Amniotic stem cell (primary cell): ENCODE data around the gene ZNF423.

ENCODE experiments used
- DNase-seq: peaks from one replicate; lab custom pipeline; 2025; lab: John Stamatoyannopoulos, UW

Gene ZNF423

GRCh38 chr16:49600536-49600935 is 255.4 kb downstream of the ZNF423 start:
- no peak for DNase-seq

GRCh38 chr16:49599704-49600103 is 256.2 kb downstream of the ZNF423 start:
- no peak for DNase-seq

GRCh38 chr16:49599281-49599680 is 256.6 kb downstream of the ZNF423 start:
- no peak for DNase-seq

GRCh38 chr16:49598383-49599170 is 257.3 kb downstream of the ZNF423 start:
- no peak for DNase-seq

DNA sequence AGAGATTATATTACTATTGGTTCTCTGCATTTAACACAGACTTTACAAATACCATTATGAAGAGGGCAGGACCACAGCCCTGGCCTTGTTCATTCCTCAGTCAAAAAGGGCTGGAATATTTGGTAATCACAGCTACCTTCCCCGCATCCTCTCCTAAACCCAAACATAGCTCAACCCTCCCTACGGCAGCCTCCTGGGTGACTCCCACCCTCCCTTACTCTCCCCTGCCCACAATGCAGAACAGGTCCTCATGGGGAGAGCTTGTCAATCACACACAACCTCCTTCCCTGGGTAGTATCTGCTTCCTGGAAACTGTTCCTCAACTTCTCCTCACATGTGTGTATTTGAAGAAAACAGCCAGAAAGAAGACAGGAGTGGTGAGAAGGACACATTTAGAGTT is 258.1 kb downstream of the ZNF423 start:
- no peak for DNase-seq

DNA sequence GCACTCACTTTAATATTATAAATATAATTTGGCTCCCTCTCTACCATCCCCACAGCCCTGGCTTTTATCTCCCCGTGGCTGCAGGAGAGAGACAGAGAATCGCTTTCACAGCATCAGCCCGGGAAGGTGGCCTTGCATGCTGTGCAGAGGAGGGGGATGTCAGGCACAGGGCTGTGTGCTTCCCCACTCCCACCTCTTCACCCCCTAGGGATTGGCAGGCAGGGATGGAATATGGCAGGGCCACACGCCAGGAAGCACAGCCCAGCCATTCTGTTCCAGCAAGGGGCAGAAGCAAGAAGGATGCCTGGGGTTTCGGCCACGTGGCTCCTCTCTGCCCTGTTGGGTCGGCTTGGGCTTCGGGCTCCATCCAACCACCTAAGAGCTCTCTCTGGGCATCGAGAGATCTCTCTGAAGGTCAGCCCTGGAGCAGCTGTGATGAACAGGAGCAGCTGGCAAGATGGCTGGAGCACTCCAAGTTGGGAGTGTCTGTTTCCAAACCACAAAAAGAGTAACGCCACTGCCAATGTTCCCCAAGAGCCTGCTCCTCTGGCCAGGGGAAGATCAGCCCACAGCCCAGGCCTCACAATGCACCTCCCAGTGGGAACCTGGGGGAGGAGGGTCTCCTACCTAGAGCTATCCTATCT is 259.1 kb downstream of the ZNF423 start:
- no peak for DNase-seq

- DNase-seq = no peak
Measured at GRCh38 chr16:49596068-49596467, 259.8 kb downstream of the ZNF423 start.

DNA sequence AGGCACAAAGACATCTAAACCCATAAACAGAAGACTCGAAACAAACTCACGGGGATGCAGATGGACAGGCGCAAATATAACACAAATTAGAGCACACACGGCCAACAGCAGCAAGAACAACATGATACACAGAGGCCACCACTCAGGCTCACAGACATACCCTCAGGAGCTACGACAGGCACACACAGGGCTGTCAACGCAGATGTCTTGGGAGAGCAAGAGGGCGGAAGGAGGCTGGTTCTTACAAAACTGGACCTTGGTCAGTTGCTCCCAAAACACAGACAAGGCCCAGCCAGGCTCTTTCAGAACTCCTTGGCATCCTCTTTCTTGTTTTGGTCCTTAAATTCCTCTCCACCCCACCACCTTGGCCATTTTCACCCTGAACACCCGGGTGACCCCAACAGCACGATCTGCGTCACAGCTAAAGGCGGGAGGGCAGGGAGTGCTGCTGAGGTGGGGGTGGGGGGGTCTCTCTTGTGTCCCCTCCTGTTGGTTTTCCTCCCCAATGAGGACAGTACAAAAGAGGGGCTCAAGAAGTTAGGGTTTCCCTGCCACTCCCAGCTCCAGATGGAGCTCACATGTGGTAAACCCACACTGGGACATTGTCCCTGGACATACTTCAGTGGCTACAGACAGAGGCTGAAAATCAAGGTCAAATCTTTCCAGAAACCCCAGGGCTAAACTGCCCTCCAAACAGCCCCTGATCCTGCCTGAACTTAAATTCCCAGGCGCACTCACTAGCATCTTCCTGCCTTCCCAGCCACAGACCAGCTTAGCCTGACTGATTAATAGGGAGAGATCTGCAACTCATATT is 261.0 kb downstream of the ZNF423 start:
- DNase-seq = no peak

GRCh38 chr16:49594153-49594552 is 261.8 kb downstream of the ZNF423 start:
- DNase-seq = no peak

- no peak for DNase-seq
Measured at GRCh38 chr16:49593424-49594040, 262.4 kb downstream of the ZNF423 start.

- DNase-seq = no peak
Measured at GRCh38 chr16:49592546-49593423, 263.1 kb downstream of the ZNF423 start.

DNA sequence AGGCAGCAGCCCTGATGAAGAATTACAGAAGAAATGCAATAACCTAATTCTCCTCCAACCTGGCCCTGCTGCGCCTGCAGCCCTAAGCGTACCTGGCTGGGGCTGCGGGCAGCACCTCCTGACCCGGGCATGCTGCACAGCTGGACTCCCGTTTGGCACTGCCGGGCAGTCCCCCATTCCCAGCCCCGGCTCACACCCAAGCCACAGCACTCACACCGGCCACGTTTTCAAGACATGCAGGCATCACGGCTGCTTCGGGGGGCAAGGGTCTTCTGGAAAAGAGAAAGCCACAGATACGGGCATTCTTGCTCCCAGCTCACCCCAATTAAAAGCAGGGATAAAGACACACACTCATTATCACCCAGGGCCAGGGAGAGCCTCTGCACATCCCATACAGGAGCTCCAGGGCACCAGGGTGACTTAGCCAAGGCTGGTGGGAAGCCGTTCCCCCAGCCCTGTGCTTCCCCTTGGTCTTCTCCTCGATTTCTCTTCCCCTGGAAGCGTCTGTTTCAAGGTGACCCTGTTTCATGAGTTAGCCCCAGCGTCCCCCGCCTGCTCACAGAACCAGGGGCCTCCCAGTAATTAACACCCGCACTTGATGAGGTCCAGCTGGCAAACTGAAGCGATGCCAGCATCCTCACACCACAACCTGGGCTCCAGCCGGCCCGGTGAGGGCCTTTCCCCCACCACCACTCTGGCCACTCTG is 265.6 kb downstream of the ZNF423 start:
- no peak for DNase-seq

GRCh38 chr16:49589544-49590031 is 266.3 kb downstream of the ZNF423 start:
- DNase-seq = no peak

DNA sequence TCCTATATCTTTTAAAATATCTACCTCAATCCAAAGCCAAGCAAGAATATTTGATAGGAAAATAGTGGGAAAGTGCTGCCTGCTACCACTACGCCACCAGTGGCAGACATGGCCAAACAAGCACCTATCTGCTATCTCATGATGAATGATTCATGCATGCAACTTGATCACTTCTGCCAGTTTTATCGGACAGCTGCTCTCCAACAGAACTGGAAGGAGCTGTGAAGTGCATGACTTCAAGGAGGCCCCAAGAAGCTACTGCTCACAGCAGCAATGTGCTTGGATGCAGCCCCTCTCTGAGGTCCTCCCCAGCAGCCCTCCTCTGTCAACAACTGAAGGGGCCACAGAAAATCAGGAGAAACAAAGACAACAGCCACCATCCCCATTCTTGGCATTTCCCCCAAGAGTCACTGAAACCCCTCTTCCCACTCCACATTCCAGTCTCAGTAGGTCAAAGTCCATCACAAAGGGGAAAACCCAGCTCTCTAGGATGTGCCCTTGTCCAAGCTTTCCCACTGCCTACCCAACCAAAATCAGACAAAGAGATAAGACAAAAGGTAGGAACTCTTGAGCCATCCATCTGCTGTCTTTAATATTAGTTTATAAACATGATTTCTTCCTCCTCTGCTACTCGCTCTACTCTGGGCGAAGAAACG is 267.1 kb downstream of the ZNF423 start:
- no peak for DNase-seq

- no peak for DNase-seq
Measured at GRCh38 chr16:49588026-49588425, 267.9 kb downstream of the ZNF423 start.

DNA sequence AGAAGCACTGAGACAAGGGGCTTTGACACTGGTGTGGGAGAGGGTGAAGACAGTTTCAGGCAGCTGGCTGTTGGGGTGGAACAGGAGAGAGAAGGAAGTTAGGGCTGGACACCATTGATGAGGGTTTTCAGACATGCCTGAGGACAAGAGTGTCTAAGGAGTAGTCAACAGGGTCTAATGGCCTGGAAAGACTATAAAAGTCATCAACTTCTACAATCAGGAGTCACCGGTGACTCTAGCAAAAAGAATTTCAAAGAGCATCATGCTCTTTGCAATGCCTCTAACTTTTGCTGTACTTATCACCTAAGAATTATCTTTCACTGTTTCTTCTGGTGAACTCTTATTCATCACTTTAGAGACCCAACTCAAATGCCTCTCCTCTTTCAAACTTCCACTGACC is 268.4 kb downstream of the ZNF423 start:
- no peak for DNase-seq

- DNase-seq = no peak
Measured at GRCh38 chr16:49586466-49587450, 269.2 kb downstream of the ZNF423 start.

DNA sequence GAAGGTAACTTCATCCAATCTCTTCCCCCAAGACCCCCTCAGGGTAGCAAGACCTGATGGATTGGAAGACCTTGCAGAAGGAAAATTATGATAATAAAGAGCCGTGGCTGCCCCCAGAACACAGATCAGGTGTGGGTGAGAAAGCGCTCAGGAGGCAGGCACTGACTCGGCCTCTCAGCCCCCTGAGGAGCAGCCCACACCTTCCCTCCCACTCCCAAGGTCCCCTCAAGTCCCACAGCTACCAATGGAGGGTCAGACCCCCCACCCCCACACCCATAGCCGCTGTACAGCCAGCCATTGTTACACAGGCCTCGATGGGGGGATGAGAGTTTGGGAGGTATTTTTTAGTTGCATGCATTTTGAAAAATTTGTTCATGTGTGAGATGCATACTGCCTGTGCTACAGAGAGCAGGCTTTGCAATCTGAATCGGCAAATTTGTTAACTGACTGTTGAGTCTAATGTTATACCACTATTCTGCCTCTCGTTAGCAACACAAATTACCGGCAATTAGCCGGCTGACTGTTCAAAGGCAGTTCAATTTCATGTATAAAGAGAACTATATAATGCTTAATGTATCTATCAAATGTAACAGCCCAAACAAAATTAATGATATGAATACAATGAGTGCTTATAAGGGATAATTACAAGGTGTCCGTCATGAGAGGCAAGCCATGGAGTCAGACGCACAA is 270.6 kb downstream of the ZNF423 start:
- DNase-seq = no peak
